H9 (cell line): ENCODE results near the gene NAXD. TPM values are rescaled to one million over a fixed set of nuclear protein-coding genes. Genes with fewer than 3 reads are reported as not detected.

Experiments used
- DNase-seq: peaks from one replicate; pipeline ENCODE4 v3.0.0-alpha.2; 2017
- H2AFZ ChIP-seq: one replicate; pipeline ENCODE4 v1.6.1; 2013; ENCODE audit warnings: mild to moderate bottlenecking, low read length, control low read depth, moderate library complexity
- H2AK5ac ChIP-seq: 2 replicates; pipeline ENCODE4 v1.6.1; 2013; ENCODE audit warnings: low read length, control low read depth, mixed read lengths; ENCODE audit not compliant: insufficient read length
- H2BK120ac ChIP-seq: one replicate; pipeline ENCODE4 v1.6.1; 2013; ENCODE audit warnings: low read depth, mild to moderate bottlenecking, low read length, control low read depth, inconsistent platforms; ENCODE audit not compliant: poor library complexity, severe bottlenecking
- H2BK12ac ChIP-seq: 2 replicates; pipeline ENCODE4 v1.6.1; 2013; ENCODE audit warnings: low read length, control low read depth, mixed read lengths, low read depth; ENCODE audit not compliant: insufficient read length
- H2BK15ac ChIP-seq: 2 replicates; pipeline ENCODE4 v1.6.1; 2013; ENCODE audit warnings: low read depth, low read length, control low read depth
- H2BK20ac ChIP-seq: one replicate; pipeline ENCODE4 v1.6.1; 2013; ENCODE audit warnings: low read depth, mild to moderate bottlenecking, low read length, control low read depth, inconsistent platforms; ENCODE audit not compliant: poor library complexity, severe bottlenecking
- H2BK5ac ChIP-seq: 2 replicates; pipeline ENCODE4 v1.6.1; 2013; ENCODE audit warnings: low read length, control low read depth, mixed read lengths; ENCODE audit not compliant: insufficient read length
- H3K14ac ChIP-seq: 2 replicates; pipeline ENCODE4 v1.6.1; 2013; ENCODE audit warnings: low read length, control low read depth; ENCODE audit not compliant: insufficient read depth
- H3K18ac ChIP-seq: 2 replicates; pipeline ENCODE4 v1.6.1; 2013; ENCODE audit warnings: low read depth, mild to moderate bottlenecking, mixed read lengths, low read length, control low read depth; ENCODE audit not compliant: insufficient read length
- H3K23ac ChIP-seq: 2 replicates; pipeline ENCODE4 v1.6.1; 2013; ENCODE audit warnings: low read length, control low read depth, mixed read lengths, low read depth; ENCODE audit not compliant: insufficient read length
- H3K23me2 ChIP-seq: 2 replicates; pipeline ENCODE4 v1.6.1; 2013; ENCODE audit warnings: low read depth, mild to moderate bottlenecking, mixed read lengths, low read length, control low read depth; ENCODE audit not compliant: insufficient read length, poor library complexity, severe bottlenecking
- H3K27ac ChIP-seq: 2 replicates; pipeline ENCODE4 v1.5.1; 2013; ENCODE audit warnings: low read length, control low read depth, mixed read lengths, low read depth; ENCODE audit not compliant: insufficient read length
- H3K27me3 ChIP-seq: 2 replicates; pipeline ENCODE4 v1.6.1; 2013; ENCODE audit warnings: low read length, control low read depth, inconsistent platforms; ENCODE audit not compliant: insufficient read depth
- H3K4ac ChIP-seq: 2 replicates; pipeline ENCODE4 v1.6.1; 2013; ENCODE audit warnings: low read depth, mild to moderate bottlenecking, control low read depth, inconsistent platforms, low read length, moderate library complexity
- H3K4me1 ChIP-seq: 2 replicates; pipeline ENCODE4 v1.6.1; 2013; ENCODE audit warnings: low read length, control low read depth, inconsistent platforms; ENCODE audit not compliant: insufficient read depth
- H3K4me2 ChIP-seq: 2 replicates; pipeline ENCODE4 v1.6.1; 2013; ENCODE audit warnings: low read length, control low read depth, mixed read lengths; ENCODE audit not compliant: insufficient read length, insufficient read depth
- H3K56ac ChIP-seq: 2 replicates; pipeline ENCODE4 v1.6.1; 2013; ENCODE audit warnings: low read depth, mild to moderate bottlenecking, mixed read lengths, low read length, control low read depth; ENCODE audit not compliant: insufficient read length
- H3K79me1 ChIP-seq: 2 replicates; pipeline ENCODE4 v1.6.1; 2013; ENCODE audit warnings: low read depth, mild to moderate bottlenecking, moderate library complexity, low read length, control low read depth, inconsistent platforms; ENCODE audit not compliant: insufficient read depth, poor library complexity, severe bottlenecking
- H3K79me2 ChIP-seq: 2 replicates; pipeline ENCODE4 v1.6.1; 2013; ENCODE audit warnings: low read length, control low read depth, inconsistent platforms; ENCODE audit not compliant: insufficient read depth
- H3K9ac ChIP-seq: 2 replicates; pipeline ENCODE4 v1.6.1; 2013; ENCODE audit warnings: low read length, control low read depth, mixed read lengths; ENCODE audit not compliant: insufficient read length; ENCODE audit errors: extremely low read depth
- H3K9me3 ChIP-seq: one replicate; pipeline ENCODE4 v1.6.1; 2013; ENCODE audit warnings: low read depth, low read length, inconsistent platforms; ENCODE audit not compliant: control insufficient read depth
- H3T11ph ChIP-seq: one replicate; pipeline ENCODE4 v1.6.1; 2013; ENCODE audit warnings: mild to moderate bottlenecking, low read length, control low read depth, inconsistent platforms
- H4K20me1 ChIP-seq: one replicate; pipeline ENCODE4 v1.6.1; 2013; ENCODE audit not compliant: control insufficient read depth, insufficient read length, insufficient read depth
- H4K5ac ChIP-seq: 2 replicates; pipeline ENCODE4 v1.6.1; 2013; ENCODE audit warnings: low read depth, mild to moderate bottlenecking, mixed read lengths, low read length, control low read depth; ENCODE audit not compliant: insufficient read length
- H4K8ac ChIP-seq: replicated peaks from 2 replicates; pipeline ENCODE4 v1.6.1; 2013; ENCODE audit warnings: low read length, control low read depth, mixed read lengths, low read depth; ENCODE audit not compliant: insufficient read length
- H4K91ac ChIP-seq: 2 replicates; pipeline ENCODE4 v1.6.1; 2013; ENCODE audit warnings: low read depth, mild to moderate bottlenecking, moderate library complexity, mixed read lengths, low read length, control low read depth; ENCODE audit not compliant: insufficient read length
- H3K27ac Mint-ChIP-seq, 3 experiments: 2 replicates in 2 of 3; 3 replicates in 1 of 3; pipeline ENCODE4 v1.8.0; 2020 to 2021; ENCODE audit warnings: mixed read lengths in 3 of 3, mild to moderate bottlenecking in 1 of 3, moderate library complexity in 1 of 3
- H3K27me3 Mint-ChIP-seq: 2 replicates; pipeline ENCODE4 v1.8.0; 2021; ENCODE audit warnings: low read depth, mild to moderate bottlenecking, moderate library complexity, mixed read lengths
- H3K36me3 Mint-ChIP-seq, 3 experiments: 2 replicates in 2 of 3; 3 replicates in 1 of 3; pipeline ENCODE4 v1.8.0; 2020 to 2021; ENCODE audit warnings: low read depth in 3 of 3, mixed read lengths in 3 of 3; ENCODE audit not compliant: insufficient read depth in 1 of 3
- H3K4me1 Mint-ChIP-seq, 2 experiments: 2 replicates each; pipeline ENCODE4 v1.8.0; 2020; ENCODE audit warnings: mixed read lengths in 2 of 2
- H3K4me3 Mint-ChIP-seq, 2 experiments: 2 replicates in 1 of 2; 3 replicates in 1 of 2; pipeline ENCODE4 v1.8.0; 2020 to 2021; ENCODE audit warnings: mild to moderate bottlenecking in 2 of 2, mixed read lengths in 2 of 2, moderate library complexity in 1 of 2
- H3K9me3 Mint-ChIP-seq, 2 experiments: 2 replicates in 1 of 2; 3 replicates in 1 of 2; pipeline ENCODE4 v1.8.0; 2020; ENCODE audit warnings: mild to moderate bottlenecking in 2 of 2, mixed read lengths in 2 of 2, moderate library complexity in 1 of 2
- WGBS: extraction: QIAGEN DNeasy Blood & Tissue Kit; methylation state at CpG from one replicate; pipeline ENCODE4 v1.1.7; 2013; ENCODE audit warnings: missing lambda C conversion rate, low lambda C conversion rate, mixed read lengths; ENCODE audit not compliant: insufficient read length; ENCODE audit errors: extremely low coverage; 5-methylcytosine and 5-hydroxymethylcytosine counted together
- total RNA-seq: library from RNA; stranded (reverse); gene quantifications from 2 replicates; pipeline ENCODE4 v1.2.1, GENCODE V29; 2021
- TF ChIP-seq, protein P1 (sequence below): fragments of 200-600 bp; sonication (generic); conservative IDR thresholded peaks from 3 replicates; pipeline ENCODE4 v1.8.0; 2021; ENCODE audit warnings: antibody characterized with exemption, mild to moderate bottlenecking

The NAXD gene
- total RNA-seq, 1 experiment from 2014 or later: 25.5 TPM

GRCh38 chr13:110618780-110619179 is 3.4 kb downstream of the NAXD start:
- Histone ChIP-seq H4K20me1 (peaks cover 2% of the 10 kb centered on the region), H3K9ac (no peak overlapping the region), H3K27me3 (no peaks in the 10 kb centered on the region), H3T11ph (no peak overlapping the region), H3K79me2 (peaks cover 31% of the 10 kb centered on the region; the same call in 1 of the 2 replicates), H2BK120ac (no peak overlapping the region), H2BK20ac (no peak overlapping the region), H4K5ac (no peak overlapping the region), H3K4me1 (no peaks in the 10 kb centered on the region), H2AFZ (no peak overlapping the region), H3K79me1 (no peaks in the 10 kb centered on the region), H3K14ac (no peak overlapping the region), H3K23me2 (peaks cover 6% of the 10 kb centered on the region), H3K4ac (no peak overlapping the region), H3K23ac (no peak overlapping the region), H2BK5ac (no peak overlapping the region), H3K4me2 (no peak overlapping the region), H4K91ac (no peak overlapping the region), H3K56ac (no peak overlapping the region), H2AK5ac (no peak overlapping the region), H4K8ac (no peak overlapping the region), H3K27ac (no peak overlapping the region), H3K18ac (no peak overlapping the region), H2BK12ac (no peak overlapping the region), H2BK15ac (no peak overlapping the region), H3K9me3 (no peaks in the 10 kb centered on the region)
- WGBS: no CpG with 5 or more reads among the region's 9 CpGs
- no peak for DNase-seq
- H3K4me3 Mint-ChIP-seq: no peak overlapping the region
- H3K4me1 Mint-ChIP-seq: peaks cover 29 to 30% of the 10 kb centered on the region in 2 experiments
- H3K27me3 Mint-ChIP-seq: peaks cover 14% of the 10 kb centered on the region
- TF ChIP-seq, protein P1, sequence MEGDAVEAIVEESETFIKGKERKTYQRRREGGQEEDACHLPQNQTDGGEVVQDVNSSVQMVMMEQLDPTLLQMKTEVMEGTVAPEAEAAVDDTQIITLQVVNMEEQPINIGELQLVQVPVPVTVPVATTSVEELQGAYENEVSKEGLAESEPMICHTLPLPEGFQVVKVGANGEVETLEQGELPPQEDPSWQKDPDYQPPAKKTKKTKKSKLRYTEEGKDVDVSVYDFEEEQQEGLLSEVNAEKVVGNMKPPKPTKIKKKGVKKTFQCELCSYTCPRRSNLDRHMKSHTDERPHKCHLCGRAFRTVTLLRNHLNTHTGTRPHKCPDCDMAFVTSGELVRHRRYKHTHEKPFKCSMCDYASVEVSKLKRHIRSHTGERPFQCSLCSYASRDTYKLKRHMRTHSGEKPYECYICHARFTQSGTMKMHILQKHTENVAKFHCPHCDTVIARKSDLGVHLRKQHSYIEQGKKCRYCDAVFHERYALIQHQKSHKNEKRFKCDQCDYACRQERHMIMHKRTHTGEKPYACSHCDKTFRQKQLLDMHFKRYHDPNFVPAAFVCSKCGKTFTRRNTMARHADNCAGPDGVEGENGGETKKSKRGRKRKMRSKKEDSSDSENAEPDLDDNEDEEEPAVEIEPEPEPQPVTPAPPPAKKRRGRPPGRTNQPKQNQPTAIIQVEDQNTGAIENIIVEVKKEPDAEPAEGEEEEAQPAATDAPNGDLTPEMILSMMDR: no peak
- peaks cover 5 to 8% of the 10 kb centered on the region in 2 experiments; a peak in 2 of 5 replicates for H3K9me3 Mint-ChIP-seq
- H3K27ac Mint-ChIP-seq: no peak overlapping the region; a peak in 1 of 7 replicates
- H3K36me3 Mint-ChIP-seq: peaks cover 6 to 16% (median 9%) of the 10 kb centered on the region in 3 experiments
